Liver (tissue), 9 donors: Measurements from ENCODE around the gene B3GALNT2. TPM values are rescaled to one million over a fixed set of nuclear protein-coding genes. Genes with fewer than 3 reads are reported as not detected.
"Not testable (repeated sequence)": the region's sequence is repeated elsewhere in the genome, so short reads cannot be mapped to it uniquely, and the experiment has no call there.

ENCODE experiments used
- DNase-seq: peaks from one replicate; pipeline ENCODE4 v3.0.0-alpha.2; 2017; ENCODE audit warnings: low spot score
- H3K27ac ChIP-seq, 2 donors: one replicate each; pipeline ENCODE4 v1.7.0; 2013; ENCODE audit warnings: inconsistent platforms in 2 of 2, low read length in 2 of 2, control low read depth in 1 of 2, low read depth in 1 of 2, mild to moderate bottlenecking in 1 of 2
- H3K27me3 ChIP-seq, 4 donors: one replicate each; pipeline versions ENCODE4 v1.6.1 to v1.7.0; 2013; ENCODE audit warnings: low read length in 3 of 4, inconsistent platforms in 1 of 4, mild to moderate bottlenecking in 1 of 4, moderate library complexity in 1 of 4; ENCODE audit not compliant: control insufficient read depth in 4 of 4, insufficient read depth in 4 of 4
- H3K36me3 ChIP-seq, 4 donors: one replicate each; pipeline versions ENCODE4 v1.6.1 to v1.7.0; 2013; ENCODE audit warnings: low read length in 3 of 4, mild to moderate bottlenecking in 3 of 4, low read depth in 1 of 4, moderate library complexity in 1 of 4; ENCODE audit not compliant: control insufficient read depth in 4 of 4, insufficient read depth in 3 of 4
- H3K4me1 ChIP-seq, 4 donors: one replicate each; pipeline versions ENCODE4 v1.6.1 to v1.7.0; 2013; ENCODE audit warnings: low read length in 3 of 4, mild to moderate bottlenecking in 3 of 4, moderate library complexity in 1 of 4; ENCODE audit not compliant: control insufficient read depth in 4 of 4, insufficient read depth in 4 of 4
- H3K4me3 ChIP-seq, 3 donors: one replicate each; pipeline versions ENCODE4 v1.6.1 to v1.7.0; 2013; ENCODE audit warnings: low read length in 3 of 3, control low read depth in 1 of 3, low read depth in 1 of 3, mild to moderate bottlenecking in 1 of 3
- H3K9ac ChIP-seq, 2 donors: one replicate each; pipeline ENCODE4 v1.7.0; 2013; ENCODE audit warnings: low read length in 2 of 2, mild to moderate bottlenecking in 2 of 2, moderate library complexity in 2 of 2, control low read depth in 1 of 2, low read depth in 1 of 2
- H3K9me3 ChIP-seq, 4 donors: one replicate each; pipeline versions ENCODE4 v1.6.1 to v1.7.0; 2013; ENCODE audit warnings: low read length in 3 of 4; ENCODE audit not compliant: control insufficient read depth in 4 of 4
- EGR1 ChIP-seq, 2 donors: IDR thresholded peaks; 2 replicates each; pipeline ENCODE4 v1.6.1; 2016 to 2018; ENCODE audit warnings: antibody characterized with exemption in 2 of 2, low read depth in 2 of 2
- FOXA2 ChIP-seq: IDR thresholded peaks from 2 replicates; pipeline ENCODE4 v1.6.1; 2016; ENCODE audit warnings: antibody characterized with exemption
- HNF4G ChIP-seq: IDR thresholded peaks from 2 replicates; pipeline ENCODE4 v1.6.1; 2016; ENCODE audit warnings: antibody characterized with exemption
- MAX ChIP-seq: IDR thresholded peaks from 2 replicates; pipeline ENCODE4 v1.6.1; 2016; ENCODE audit warnings: antibody characterized with exemption
- NR2F2 ChIP-seq: IDR thresholded peaks from 2 replicates; pipeline ENCODE4 v1.6.1; 2016; ENCODE audit warnings: antibody characterized with exemption
- REST ChIP-seq: IDR thresholded peaks from 2 replicates; pipeline ENCODE4 v1.6.1; 2016; ENCODE audit warnings: antibody characterized with exemption, mild to moderate bottlenecking
- TAF1 ChIP-seq: conservative IDR thresholded peaks from 2 replicates; pipeline ENCODE4 v1.6.1; 2016; ENCODE audit warnings: antibody characterized with exemption, mild to moderate bottlenecking
- YY1 ChIP-seq: IDR thresholded peaks from 2 replicates; pipeline ENCODE4 v1.6.1; 2016; ENCODE audit warnings: antibody characterized with exemption, mild to moderate bottlenecking
- ZBTB33 ChIP-seq: IDR thresholded peaks from 2 replicates; pipeline ENCODE4 v1.6.1; 2016; ENCODE audit warnings: antibody characterized with exemption
- WGBS: extraction: QIAGEN DNeasy Blood & Tissue Kit; methylation state at CpG from one replicate; pipeline ENCODE4 v1.1.7; 2013; 5-methylcytosine and 5-hydroxymethylcytosine counted together
- polyA plus RNA-seq, 2 donors: library from polyadenylated mRNA; stranded (reverse) in 1 of 2; unstranded in 1 of 2; fragments of 200-250 nt in 1 of 2; fragments of >200 nt in 1 of 2; fragmentation: Nextera tagmentation in 1 of 2; extraction: Ambion mirVana in 1 of 2; gene quantifications; one replicate each; pipeline versions ENCODE4 v1.2.1 to v1.2.3, GENCODE V29; 2013 to 2015
- total RNA-seq, 2 donors: library from RNA; depleted of rRNA; stranded (reverse); fragments of >200 nt; gene quantifications; one replicate each; pipeline ENCODE4 v1.2.3, GENCODE V29; 2014
- TF ChIP-seq, protein P1 (sequence below): IDR thresholded peaks from 2 replicates; pipeline ENCODE4 v1.6.1; 2016; ENCODE audit warnings: antibody characterized with exemption
- donor health status: healthy.
- donor health status: healthy.
- donor health status: healthy.
- donor health status: healthy.
- donor health status: healthy.

B3GALNT2 gene
- total and polyA plus RNA-seq, 4 donors, result 2.3 to 20.7 (median 7.1) TPM

GRCh38 chr1:235465066-235465465, 39.2 kb downstream of the B3GALNT2 start:
- no peak overlapping the region for H3K4me3 ChIP-seq
- WGBS, result 97% methylated on average over 3 of the region's 3 CpGs
- H3K27me3 ChIP-seq, result no peaks in the 10 kb centered on the region
- H3K4me1 ChIP-seq, result no peaks in the 10 kb centered on the region
- TF ChIP-seq ZBTB33, result no peak
- H3K9ac ChIP-seq, result no peak overlapping the region
- H3K9me3 ChIP-seq, result no peaks in the 10 kb centered on the region
- peaks cover 0 to 1% (median 0%) of the 10 kb centered on the region in 4 donors for H3K36me3 ChIP-seq
- no peak for DNase-seq
- H3K27ac ChIP-seq, result no peak overlapping the region

GRCh38 chr1:235462832-235463231, 41.4 kb downstream of the B3GALNT2 start:
- H3K4me1 ChIP-seq, H3K36me3 ChIP-seq, H3K9ac ChIP-seq, H3K27ac ChIP-seq, H3K9me3 ChIP-seq, H3K4me3 ChIP-seq, DNase-seq, H3K27me3 ChIP-seq: not testable (repeated sequence)
- WGBS, result 97% methylated on average over 3 of the region's 3 CpGs

GRCh38 chr1:235461954-235462353, 42.3 kb downstream of the B3GALNT2 start:
- H3K4me1 ChIP-seq, result no peaks in the 10 kb centered on the region
- DNase-seq, result no peak
- H3K27me3 ChIP-seq, result no peaks in the 10 kb centered on the region
- peaks cover 0 to 1% (median 0%) of the 10 kb centered on the region in 4 donors for H3K36me3 ChIP-seq
- no peak for TF ChIP-seq REST
- no peak for TF ChIP-seq ZBTB33
- 80% methylated on average over 1 of the region's 1 CpG for WGBS
- no peaks in the 10 kb centered on the region for H3K9me3 ChIP-seq
- no peak overlapping the region for H3K27ac ChIP-seq
- H3K9ac ChIP-seq, result no peak overlapping the region
- no peak overlapping the region for H3K4me3 ChIP-seq

DNA sequence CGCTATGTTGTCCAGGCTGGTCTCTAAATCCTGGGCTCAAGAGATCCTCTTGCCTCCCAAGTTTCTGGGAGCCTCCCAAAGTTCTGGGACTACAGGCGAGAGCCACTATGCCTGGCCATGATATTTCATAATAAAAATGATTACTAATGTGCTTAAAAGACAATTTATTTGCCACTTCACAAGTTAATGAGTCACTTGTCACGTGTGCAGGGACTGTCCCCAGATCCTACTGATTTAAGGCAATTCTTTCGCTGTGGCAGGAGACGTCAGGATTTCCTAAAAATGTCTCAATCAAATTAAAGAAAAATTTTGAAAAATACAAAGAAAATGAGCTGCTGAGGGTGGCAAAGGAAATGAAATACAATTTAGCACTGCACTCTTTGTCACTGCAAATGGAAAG, 43.5 kb downstream of the B3GALNT2 start:
- no peak for DNase-seq
- no peak overlapping the region for H3K4me3 ChIP-seq
- no peaks in the 10 kb centered on the region for H3K27me3 ChIP-seq
- H3K27ac ChIP-seq, result no peak overlapping the region
- no peaks in the 10 kb centered on the region for H3K9me3 ChIP-seq
- 92% methylated on average over 5 of the region's 5 CpGs for WGBS
- H3K36me3 ChIP-seq, result peaks cover 0 to 1% (median 0%) of the 10 kb centered on the region in 4 donors
- H3K4me1 ChIP-seq, result no peaks in the 10 kb centered on the region
- no peak overlapping the region for H3K9ac ChIP-seq
- TF ChIP-seq FOXA2 (no peak), TAF1 (no peak), MAX (no peak), NR2F2 (no peak), HNF4G (no peak), YY1 (no peak), EGR1 (IDR thresholded peaks at IDR 0.05; ENCODE audit: low read depth in 2 of 2) (no peak), REST (no peak)
- TF ChIP-seq, protein P1, sequence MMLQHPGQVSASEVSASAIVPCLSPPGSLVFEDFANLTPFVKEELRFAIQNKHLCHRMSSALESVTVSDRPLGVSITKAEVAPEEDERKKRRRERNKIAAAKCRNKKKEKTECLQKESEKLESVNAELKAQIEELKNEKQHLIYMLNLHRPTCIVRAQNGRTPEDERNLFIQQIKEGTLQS, result no peak
